HEK293 (cell line): ENCODE results near the gene SPDYC.

Experiments used
- BCL6B ChIP-seq: fragments of 450-650 bp; formaldehyde crosslinking; IDR thresholded peaks from 2 replicates; pipeline ENCODE4 v1.5.1; 2017; ENCODE audit warnings: missing biosample characterization, missing genetic modification characterization
- EGR2 ChIP-seq: fragments of 450-650 bp; formaldehyde crosslinking; IDR thresholded peaks from 2 replicates; pipeline ENCODE4 v1.5.1; 2016; ENCODE audit warnings: low read depth, missing biosample characterization, missing genetic modification characterization
- HOXC10 ChIP-seq: sonication (generic); formaldehyde crosslinking; IDR thresholded peaks from 2 replicates; pipeline ENCODE4 v1.8.1; 2023; ENCODE audit warnings: mild to moderate bottlenecking, missing genetic modification reagents
- KLF9 ChIP-seq: fragments of 450-650 bp; formaldehyde crosslinking; IDR thresholded peaks from 2 replicates; pipeline ENCODE4 v1.5.1; 2016; ENCODE audit warnings: missing biosample characterization, missing genetic modification characterization, low read depth
- WT1 ChIP-seq: fragments of 450-650 bp; formaldehyde crosslinking; IDR thresholded peaks from 2 replicates; pipeline ENCODE4 v1.5.1; 2016; ENCODE audit warnings: missing biosample characterization, missing genetic modification characterization
- ZEB2 ChIP-seq: fragments of 450-650 bp; formaldehyde crosslinking; IDR thresholded peaks from 2 replicates; pipeline ENCODE4 v1.5.1; 2016; ENCODE audit warnings: missing biosample characterization, missing genetic modification characterization
- ZFP41 ChIP-seq: fragments of 450-650 bp; formaldehyde crosslinking; IDR thresholded peaks from 2 replicates; pipeline ENCODE4 v1.5.1; 2016; ENCODE audit warnings: missing biosample characterization, missing genetic modification characterization, borderline replicate concordance
- ZNF184 ChIP-seq: fragments of 450-650 bp; IDR thresholded peaks from 2 replicates; pipeline ENCODE4 v1.5.1; 2018; ENCODE audit warnings: missing biosample characterization, mild to moderate bottlenecking, missing genetic modification characterization
- ZNF248 ChIP-seq: fragments of 450-650 bp; formaldehyde crosslinking; IDR thresholded peaks from 2 replicates; pipeline ENCODE4 v1.5.1; 2017; ENCODE audit warnings: missing biosample characterization, missing genetic modification characterization
- ZNF292 ChIP-seq: fragments of 450-650 bp; formaldehyde crosslinking; IDR thresholded peaks from 2 replicates; pipeline ENCODE4 v1.5.1; 2016; ENCODE audit warnings: low read depth, missing biosample characterization, missing genetic modification characterization, borderline replicate concordance
- ZNF350 ChIP-seq: fragments of 450-650 bp; formaldehyde crosslinking; IDR thresholded peaks from 2 replicates; pipeline ENCODE4 v1.5.0; 2017; ENCODE audit warnings: missing biosample characterization, mild to moderate bottlenecking, missing genetic modification characterization
- ZNF391 ChIP-seq: fragments of 450-650 bp; formaldehyde crosslinking; IDR thresholded peaks from 2 replicates; pipeline ENCODE4 v1.5.1; 2016; ENCODE audit warnings: low read depth, missing biosample characterization, missing genetic modification characterization, borderline replicate concordance
- ZNF394 ChIP-seq: fragments of 450-650 bp; formaldehyde crosslinking; IDR thresholded peaks from 2 replicates; pipeline ENCODE4 v1.5.1; 2016; ENCODE audit warnings: missing biosample characterization, missing genetic modification characterization, mild to moderate bottlenecking, moderate library complexity, borderline replicate concordance
- ZNF449 ChIP-seq: fragments of 450-650 bp; formaldehyde crosslinking; IDR thresholded peaks from 2 replicates; pipeline ENCODE4 v1.5.1; 2017; ENCODE audit warnings: missing biosample characterization, mild to moderate bottlenecking, missing genetic modification characterization, moderate library complexity
- ZNF514 ChIP-seq: fragments of 450-650 bp; formaldehyde crosslinking; IDR thresholded peaks from 2 replicates; pipeline ENCODE4 v1.5.1; 2016; ENCODE audit warnings: missing biosample characterization, missing genetic modification characterization
- ZNF518A ChIP-seq: fragments of 450-650 bp; formaldehyde crosslinking; conservative IDR thresholded peaks from 2 replicates; pipeline ENCODE4 v1.5.1; 2016; ENCODE audit warnings: low read depth, missing biosample characterization, missing genetic modification characterization
- ZNF692 ChIP-seq: fragments of 450-650 bp; formaldehyde crosslinking; IDR thresholded peaks from 2 replicates; pipeline ENCODE4 v1.5.1; 2016; ENCODE audit warnings: missing biosample characterization, missing genetic modification characterization
- ZNF837 ChIP-seq: fragments of 450-650 bp; formaldehyde crosslinking; IDR thresholded peaks from 2 replicates; pipeline ENCODE4 v1.5.1; 2016; ENCODE audit warnings: missing biosample characterization, missing genetic modification characterization
- ZSCAN30 ChIP-seq: fragments of 450-650 bp; IDR thresholded peaks from 2 replicates; pipeline ENCODE4 v1.5.1; 2018; ENCODE audit warnings: missing biosample characterization, mild to moderate bottlenecking, missing genetic modification characterization, moderate library complexity
- TF ChIP-seq, protein P1 (sequence below): fragments of 450-650 bp; formaldehyde crosslinking; IDR thresholded peaks from 2 replicates; pipeline ENCODE4 v1.5.1; 2016; ENCODE audit warnings: missing biosample characterization, missing genetic modification characterization
- TF ChIP-seq, protein P2 (sequence below): fragments of 450-650 bp; formaldehyde crosslinking; IDR thresholded peaks from 2 replicates; pipeline ENCODE4 v1.5.1; 2016; ENCODE audit warnings: missing biosample characterization, missing genetic modification characterization

SPDYC gene

GRCh38 chr11:65134240-65134951 lies 35.6 kb upstream of the SPDYC start, which contains the start of gene SYVN1 (continued):
- TF ChIP-seq ZNF692 (tag by site-specific recombination) (peak; percentile 94), ZFP41 (tag by site-specific recombination) (no peak), ZNF518A (tag by site-specific recombination) (0 out of 2 replicates have a peak, but pooled peaks have one; percentile 50), ZNF391 (peak; percentile 53; the same call in 1 of the 2 replicates), ZNF350 (tag by site-specific recombination) (no peak), EGR2 (tag by site-specific recombination) (0 out of 2 replicates have a peak, but pooled peaks have one; percentile 19), BCL6B (tag by site-specific recombination) (no peak), ZEB2 (tag by site-specific recombination) (peak; percentile 96), HOXC10 (CRISPR knock-in tag) (no peak), ZNF449 (no peak), ZNF837 (no peak), ZNF514 (tag by site-specific recombination) (no peak), ZSCAN30 (no peak), ZNF248 (tag by site-specific recombination) (no peak), KLF9 (tag by site-specific recombination) (peak; percentile 75), ZNF184 (no peak), ZNF394 (peak; percentile 63), ZNF292 (tag by site-specific recombination) (no peak), WT1 (tag by site-specific recombination) (peak; percentile 50; the same call in 1 of the 2 replicates)
- TF ChIP-seq, protein P1, sequence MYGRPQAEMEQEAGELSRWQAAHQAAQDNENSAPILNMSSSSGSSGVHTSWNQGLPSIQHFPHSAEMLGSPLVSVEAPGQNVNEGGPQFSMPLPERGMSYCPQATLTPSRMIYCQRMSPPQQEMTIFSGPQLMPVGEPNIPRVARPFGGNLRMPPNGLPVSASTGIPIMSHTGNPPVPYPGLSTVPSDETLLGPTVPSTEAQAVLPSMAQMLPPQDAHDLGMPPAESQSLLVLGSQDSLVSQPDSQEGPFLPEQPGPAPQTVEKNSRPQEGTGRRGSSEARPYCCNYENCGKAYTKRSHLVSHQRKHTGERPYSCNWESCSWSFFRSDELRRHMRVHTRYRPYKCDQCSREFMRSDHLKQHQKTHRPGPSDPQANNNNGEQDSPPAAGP: peak; percentile 88
- TF ChIP-seq, protein P2, sequence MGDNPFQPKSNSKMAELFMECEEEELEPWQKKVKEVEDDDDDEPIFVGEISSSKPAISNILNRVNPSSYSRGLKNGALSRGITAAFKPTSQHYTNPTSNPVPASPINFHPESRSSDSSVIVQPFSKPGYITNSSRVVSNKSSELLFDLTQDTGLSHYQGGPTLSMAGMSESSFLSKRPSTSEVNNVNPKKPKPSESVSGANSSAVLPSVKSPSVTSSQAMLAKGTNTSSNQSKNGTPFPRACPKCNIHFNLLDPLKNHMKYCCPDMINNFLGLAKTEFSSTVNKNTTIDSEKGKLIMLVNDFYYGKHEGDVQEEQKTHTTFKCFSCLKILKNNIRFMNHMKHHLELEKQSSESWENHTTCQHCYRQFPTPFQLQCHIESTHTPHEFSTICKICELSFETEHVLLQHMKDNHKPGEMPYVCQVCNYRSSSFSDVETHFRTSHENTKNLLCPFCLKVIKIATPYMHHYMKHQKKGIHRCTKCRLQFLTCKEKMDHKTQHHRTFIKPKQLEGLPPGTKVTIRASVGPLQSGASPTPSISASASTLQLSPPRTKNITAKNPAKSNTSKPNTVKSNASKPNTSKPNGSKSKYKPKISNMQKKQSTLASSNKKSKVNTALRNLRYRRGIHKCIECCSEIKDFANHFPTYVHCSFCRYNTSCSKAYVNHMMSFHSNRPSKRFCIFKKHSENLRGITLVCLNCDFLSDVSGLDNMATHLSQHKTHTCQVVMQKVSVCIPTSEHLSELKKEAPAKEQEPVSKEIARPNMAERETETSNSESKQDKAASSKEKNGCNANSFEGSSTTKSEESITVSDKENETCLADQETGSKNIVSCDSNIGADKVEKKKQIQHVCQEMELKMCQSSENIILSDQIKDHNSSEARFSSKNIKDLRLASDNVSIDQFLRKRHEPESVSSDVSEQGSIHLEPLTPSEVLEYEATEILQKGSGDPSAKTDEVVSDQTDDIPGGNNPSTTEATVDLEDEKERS (tag by site-specific recombination): no peak
